Effector memory CD8-positive, alpha-beta T cell (primary cell): ENCODE measurements around the gene DEFB131B.
A peak's percentile ranks its signal among the peaks of the same experiment; 100 is the strongest.
"Not testable (repeated sequence)": the region's sequence is repeated elsewhere in the genome, so short reads cannot be mapped to it uniquely, and the experiment has no call there.

ENCODE experiments used
- ATAC-seq: fragments of 150-1000 bp; cut with Tn5 transposase; replicated peaks from 2 replicates; pipeline ENCODE4 v1.10.0; 2021; ENCODE audit warnings: mild to moderate bottlenecking, moderate library complexity
- DNase-seq, 3 experiments: peaks; one replicate each; pipeline ENCODE4 v3.0.0; 2021
- H3K27ac Mint-ChIP-seq, 2 donors: one replicate each; pipeline ENCODE4 v1.8.0; 2022; ENCODE audit warnings: mild to moderate bottlenecking in 2 of 2, mixed read lengths in 2 of 2, moderate library complexity in 2 of 2
- H3K27me3 Mint-ChIP-seq, 2 donors: one replicate each; pipeline ENCODE4 v1.8.0; 2022; ENCODE audit warnings: mixed read lengths in 2 of 2
- H3K36me3 Mint-ChIP-seq: one replicate; pipeline ENCODE4 v1.8.0; 2022; ENCODE audit warnings: mild to moderate bottlenecking, moderate library complexity, mixed read lengths; ENCODE audit not compliant: insufficient read depth
- H3K4me1 Mint-ChIP-seq, 2 donors: one replicate each; pipeline ENCODE4 v1.8.0; 2022; ENCODE audit warnings: low read depth in 2 of 2, mixed read lengths in 2 of 2
- H3K4me3 Mint-ChIP-seq, 2 donors: one replicate each; pipeline ENCODE4 v1.8.0; 2022; ENCODE audit warnings: mild to moderate bottlenecking in 2 of 2, mixed read lengths in 2 of 2, moderate library complexity in 2 of 2
- H3K9me3 Mint-ChIP-seq, 2 donors: one replicate each; pipeline ENCODE4 v1.8.0; 2022; ENCODE audit warnings: mixed read lengths in 2 of 2
- total RNA-seq, 9 experiments: gene quantifications; one replicate each; lab custom pipeline; 2026; lab: John Stamatoyannopoulos, UW

DEFB131B gene
- total RNA-seq = 0 reads per million in 9 experiments

DNA sequence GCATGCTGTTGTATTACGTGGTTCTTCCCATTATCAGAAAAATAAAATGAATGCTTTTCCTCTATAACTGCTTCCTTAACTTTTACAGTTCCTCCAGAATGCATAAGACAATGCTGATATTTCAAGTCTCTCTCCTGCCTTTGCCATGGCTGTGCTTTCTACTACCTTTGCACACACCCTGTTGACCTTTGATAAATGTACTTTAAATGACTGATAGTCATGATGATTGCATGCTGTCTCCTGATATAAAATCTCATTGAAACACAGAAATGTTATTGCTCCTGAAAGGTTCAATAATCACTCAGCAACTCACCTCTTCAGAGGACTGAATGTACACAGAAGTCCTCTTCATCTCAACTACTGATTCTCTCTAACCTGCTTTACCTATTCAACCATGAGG lies at the start of gene DEFB131B:
DEFB131B (plus strand) TSS at position 395 of the 400 bp plus-strand sequence; CDS start at position 395, 0 bp downstream.
- ATAC-seq = not testable (repeated sequence)

DNA sequence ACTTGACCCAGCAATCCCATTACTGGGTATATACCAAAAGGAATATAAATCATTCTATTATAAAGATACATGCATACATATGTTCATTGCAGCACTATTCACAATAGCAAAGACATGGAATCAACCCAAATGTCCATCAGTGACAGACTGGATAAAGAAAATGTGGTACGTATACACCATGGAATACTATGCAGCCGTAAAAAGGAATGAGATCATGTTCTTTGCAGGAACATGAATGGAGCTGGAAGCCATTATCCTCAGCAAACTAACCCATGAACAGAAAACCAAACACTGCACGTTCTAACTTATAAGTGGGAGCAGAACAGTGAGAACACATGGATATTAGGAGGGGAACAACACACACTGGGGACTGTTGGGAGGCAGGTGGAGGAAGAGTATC lies 49.0 kb upstream of the DEFB131B start:
- not testable (repeated sequence) for DNase-seq, H3K27me3 Mint-ChIP-seq, H3K27ac Mint-ChIP-seq, H3K36me3 Mint-ChIP-seq, H3K4me1 Mint-ChIP-seq, ATAC-seq, H3K4me3 Mint-ChIP-seq, H3K9me3 Mint-ChIP-seq

More for the DNA sequence above, at the start of gene DEFB131B:
- H3K27ac Mint-ChIP-seq, H3K4me3 Mint-ChIP-seq, DNase-seq, H3K27me3 Mint-ChIP-seq, H3K9me3 Mint-ChIP-seq, H3K4me1 Mint-ChIP-seq: not testable (repeated sequence)
- peaks cover 10% of the 10 kb centered on the region for H3K36me3 Mint-ChIP-seq

GRCh38 chr11:71829686-71830085 lies 48.6 kb upstream of the DEFB131B start:
- not testable (repeated sequence) for H3K36me3 Mint-ChIP-seq, H3K9me3 Mint-ChIP-seq, DNase-seq, H3K4me1 Mint-ChIP-seq, H3K4me3 Mint-ChIP-seq, H3K27me3 Mint-ChIP-seq, ATAC-seq, H3K27ac Mint-ChIP-seq

DNA sequence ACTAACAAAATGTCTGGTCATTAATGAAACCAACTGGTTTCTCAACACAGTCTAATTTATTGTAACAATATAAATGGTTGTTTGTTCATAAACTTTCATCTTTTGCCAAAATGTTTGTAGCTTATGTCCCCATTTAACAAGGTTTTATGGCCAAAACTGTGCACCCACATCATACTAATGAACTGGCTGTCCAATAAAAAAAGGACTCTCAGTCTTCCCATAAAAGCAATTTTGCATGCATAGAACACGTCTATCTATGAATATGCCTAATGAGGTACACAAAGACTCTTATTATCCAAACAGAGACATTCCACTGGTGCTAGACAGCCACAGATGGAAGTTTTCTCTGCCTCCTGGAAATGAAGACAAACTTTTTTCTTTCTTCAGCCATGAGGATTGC lies 45.4 kb upstream of the DEFB131B start, which contains the start of gene DEFB108B:
DEFB108B (plus strand) TSS at position 390 of the 400 bp plus-strand sequence; CDS start at position 390, 0 bp downstream.
- not testable (repeated sequence) for H3K27me3 Mint-ChIP-seq, ATAC-seq, H3K9me3 Mint-ChIP-seq, H3K27ac Mint-ChIP-seq, DNase-seq, H3K36me3 Mint-ChIP-seq, H3K4me1 Mint-ChIP-seq, H3K4me3 Mint-ChIP-seq

GRCh38 chr11:71842720-71843119 lies 35.5 kb upstream of the DEFB131B start:
- H3K9me3 Mint-ChIP-seq, H3K4me1 Mint-ChIP-seq, ATAC-seq, H3K27me3 Mint-ChIP-seq, DNase-seq, H3K27ac Mint-ChIP-seq, H3K36me3 Mint-ChIP-seq, H3K4me3 Mint-ChIP-seq: not testable (repeated sequence)

DNA sequence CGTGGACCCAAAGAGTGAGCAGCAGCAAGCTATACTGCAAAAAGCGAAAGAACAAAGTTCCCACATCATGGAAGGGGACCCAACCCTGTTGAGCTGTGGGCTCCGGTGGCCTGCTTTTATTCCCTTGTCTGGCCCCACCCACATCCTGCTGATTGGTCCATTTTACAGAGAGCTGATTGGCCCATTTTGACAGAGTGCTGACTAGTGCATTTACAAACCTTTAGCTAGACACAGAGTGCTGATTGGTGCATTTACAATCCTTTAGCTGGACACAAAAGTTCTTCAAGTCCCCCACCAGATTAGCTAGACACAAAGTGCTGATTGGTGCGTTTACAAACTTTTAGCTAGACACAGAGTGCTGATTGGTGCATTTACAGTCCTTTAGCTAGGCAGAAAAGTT lies 34.9 kb upstream of the DEFB131B start:
- ATAC-seq, H3K4me3 Mint-ChIP-seq, H3K9me3 Mint-ChIP-seq, H3K27ac Mint-ChIP-seq, H3K36me3 Mint-ChIP-seq, DNase-seq, H3K27me3 Mint-ChIP-seq, H3K4me1 Mint-ChIP-seq: not testable (repeated sequence)

- Mint-ChIP-seq H3K4me1 (no peaks in the 10 kb centered on the region), H3K4me3 (no peak overlapping the region), H3K36me3 (no peaks in the 10 kb centered on the region), H3K27me3 (peaks cover 5 to 8% of the 10 kb centered on the region in 2 donors), H3K27ac (no peak overlapping the region), H3K9me3 (peaks cover 0 to 2% of the 10 kb centered on the region in 2 donors)
- DNase-seq (no peak), ATAC-seq (no peak)
Measured at GRCh38 chr11:71843858-71844257, 34.4 kb upstream of the DEFB131B start.

DNA sequence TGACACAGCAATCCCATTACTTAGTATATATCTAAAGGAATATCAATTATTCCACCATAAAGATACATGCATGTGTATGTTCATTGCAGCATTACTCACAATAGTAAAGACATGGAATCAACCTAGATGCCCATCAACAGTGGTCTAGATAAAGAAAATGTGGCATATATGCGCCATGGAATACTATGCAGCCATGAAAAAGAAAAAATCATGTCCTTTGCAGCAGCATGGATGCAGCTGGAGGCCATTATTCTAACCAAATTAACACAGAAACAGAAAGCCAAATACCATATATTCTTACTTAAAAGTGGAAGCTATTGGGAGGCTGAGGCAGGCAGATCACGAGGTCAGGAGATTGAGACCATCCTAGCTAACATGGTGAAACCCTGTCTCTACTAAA lies 24.4 kb upstream of the DEFB131B start:
- not testable (repeated sequence) for ATAC-seq, H3K4me1 Mint-ChIP-seq, H3K27ac Mint-ChIP-seq, H3K27me3 Mint-ChIP-seq, H3K36me3 Mint-ChIP-seq, H3K4me3 Mint-ChIP-seq, DNase-seq, H3K9me3 Mint-ChIP-seq

DNA sequence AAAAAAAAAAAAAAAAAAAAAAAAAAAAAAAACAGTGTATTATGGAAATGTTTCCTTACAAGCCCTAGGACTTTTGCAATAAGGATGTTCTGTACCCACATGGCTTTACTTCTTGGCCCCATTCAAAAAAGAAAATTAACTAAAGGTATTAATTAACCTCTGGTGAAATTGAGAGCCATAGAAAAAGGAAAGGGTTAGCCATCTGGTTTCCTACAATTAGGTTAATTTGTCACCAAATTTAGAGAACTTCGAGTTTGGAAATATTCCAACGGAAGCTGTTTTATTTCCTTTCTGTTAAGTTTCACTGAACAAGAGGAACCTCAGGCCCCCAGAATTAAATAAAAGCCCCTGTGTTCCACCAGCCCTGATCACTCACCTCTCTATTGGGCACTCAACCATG lies 22.4 kb upstream of the DEFB131B start:
- not testable (repeated sequence) for DNase-seq, H3K4me3 Mint-ChIP-seq, H3K9me3 Mint-ChIP-seq, ATAC-seq, H3K27ac Mint-ChIP-seq, H3K36me3 Mint-ChIP-seq, H3K27me3 Mint-ChIP-seq, H3K4me1 Mint-ChIP-seq

DNA sequence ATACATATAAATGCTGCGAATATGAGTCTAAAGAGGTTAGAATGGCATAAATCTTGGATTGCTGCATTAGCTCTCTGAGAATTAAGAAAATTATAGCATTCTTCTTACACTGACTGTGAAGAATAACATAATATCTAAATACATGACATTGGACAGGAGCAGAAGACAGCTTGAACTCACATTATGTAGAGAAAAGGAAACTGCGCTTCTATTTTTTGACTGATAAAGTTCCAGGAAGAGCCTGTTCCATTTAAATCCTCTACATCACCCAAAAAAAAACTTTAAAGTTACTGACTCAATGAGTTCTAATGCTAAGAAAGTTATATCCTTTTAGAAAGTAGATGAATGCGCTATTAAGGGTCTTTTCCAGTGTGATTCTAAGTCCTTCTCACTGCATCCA lies 17.4 kb upstream of the DEFB131B start:
- not testable (repeated sequence) for H3K9me3 Mint-ChIP-seq, DNase-seq, ATAC-seq, H3K27ac Mint-ChIP-seq, H3K27me3 Mint-ChIP-seq, H3K4me1 Mint-ChIP-seq, H3K4me3 Mint-ChIP-seq, H3K36me3 Mint-ChIP-seq

GRCh38 chr11:71863978-71864627 lies 14.2 kb upstream of the DEFB131B start:
- H3K36me3 Mint-ChIP-seq, H3K4me3 Mint-ChIP-seq, H3K9me3 Mint-ChIP-seq, H3K4me1 Mint-ChIP-seq, H3K27me3 Mint-ChIP-seq, H3K27ac Mint-ChIP-seq: not testable (repeated sequence)
- DNase-seq (peak; percentile 3 to 9 (median 8)), ATAC-seq (peak; percentile 62)

DNA sequence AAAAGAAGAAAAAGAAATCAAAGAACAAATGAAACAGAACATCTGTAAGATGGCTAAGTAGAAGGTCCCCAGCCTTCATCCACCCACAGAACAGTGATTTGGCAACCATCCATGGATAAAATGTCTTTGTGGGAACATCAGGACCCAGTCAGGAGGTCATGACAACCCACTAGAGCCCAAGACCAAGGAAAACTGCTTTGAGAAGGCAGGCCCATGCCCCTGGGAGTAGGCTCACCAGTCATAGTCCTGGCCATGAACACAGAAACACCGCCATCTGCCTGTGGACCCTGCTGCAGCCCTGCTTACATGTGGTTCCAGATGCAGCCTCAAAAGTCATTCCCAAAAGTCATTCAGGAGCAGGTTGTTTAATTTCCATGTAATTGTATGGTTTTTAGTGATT lies 11.0 kb upstream of the DEFB131B start:
- not testable (repeated sequence) for H3K27me3 Mint-ChIP-seq, H3K36me3 Mint-ChIP-seq, H3K4me3 Mint-ChIP-seq, H3K9me3 Mint-ChIP-seq, H3K27ac Mint-ChIP-seq, ATAC-seq, DNase-seq, H3K4me1 Mint-ChIP-seq

DNA sequence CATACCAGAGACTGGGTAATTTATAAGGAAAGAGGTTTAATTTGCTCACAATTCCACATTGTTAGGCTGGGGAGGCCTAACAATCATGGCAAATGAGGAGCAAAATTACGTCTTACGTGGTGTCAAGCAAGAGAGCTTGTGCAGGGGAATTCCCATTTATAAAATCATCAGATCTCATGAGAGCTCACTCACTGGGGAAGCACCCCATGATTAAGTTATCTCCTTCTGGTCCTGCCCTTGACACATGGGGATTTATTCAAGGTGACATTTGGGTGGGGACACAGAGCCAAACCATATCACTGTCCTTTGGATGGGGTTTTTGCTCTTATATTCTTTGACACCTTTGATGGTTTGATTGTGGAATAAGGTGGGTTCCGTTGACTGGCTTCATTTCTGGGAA lies 8.3 kb upstream of the DEFB131B start:
- DNase-seq, ATAC-seq, H3K27ac Mint-ChIP-seq, H3K36me3 Mint-ChIP-seq, H3K27me3 Mint-ChIP-seq, H3K4me1 Mint-ChIP-seq, H3K4me3 Mint-ChIP-seq, H3K9me3 Mint-ChIP-seq: not testable (repeated sequence)

DNA sequence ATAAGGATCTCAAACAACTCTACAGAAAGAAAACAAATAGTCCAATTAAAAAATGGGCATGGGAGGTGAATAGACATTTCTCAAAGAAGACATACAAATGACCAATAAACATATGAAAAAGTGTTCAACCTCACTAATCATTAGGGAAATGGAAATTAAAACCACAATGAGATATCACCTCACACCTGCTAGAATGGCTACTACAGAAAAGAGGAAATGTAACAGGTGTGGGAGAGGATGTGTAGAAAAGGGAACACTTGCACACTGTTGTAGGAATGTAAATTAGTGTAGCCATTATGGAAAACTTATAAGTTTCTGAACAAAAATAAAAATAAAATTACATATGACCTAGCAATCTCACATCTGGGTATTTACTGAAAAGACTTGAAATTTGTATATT lies 7.6 kb upstream of the DEFB131B start:
- H3K4me3 Mint-ChIP-seq, DNase-seq, H3K9me3 Mint-ChIP-seq, ATAC-seq, H3K27ac Mint-ChIP-seq, H3K4me1 Mint-ChIP-seq, H3K27me3 Mint-ChIP-seq, H3K36me3 Mint-ChIP-seq: not testable (repeated sequence)
